Right cardiac atrium (tissue), 5 donors: ENCODE data around the gene CD63. TPM values are rescaled to one million over a fixed set of nuclear protein-coding genes. Genes with fewer than 3 reads are reported as not detected.
"Not testable (repeated sequence)": the region's sequence is repeated elsewhere in the genome, so short reads cannot be mapped to it uniquely, and the experiment has no call there.

ENCODE experiments used
- ATAC-seq, 2 donors: fragments of 200-7000 bp; cut with Tn5 transposase; one replicate each; pipeline versions ENCODE4 v1.8.0 to v1.9.1; 2020; ENCODE audit warnings: moderate library complexity in 2 of 2, mild to moderate bottlenecking in 1 of 2
- DNase-seq, 3 donors: peaks; one replicate each; pipeline ENCODE4 v3.0.0-alpha.2; 2020
- H3K27ac ChIP-seq: one replicate; pipeline ENCODE4 v1.5.1; 2013; ENCODE audit warnings: mild to moderate bottlenecking, low read length, control low read depth, moderate library complexity
- H3K27me3 ChIP-seq: one replicate; pipeline ENCODE4 v1.6.1; 2013; ENCODE audit not compliant: control insufficient read depth, insufficient read depth
- H3K4me1 ChIP-seq: one replicate; pipeline ENCODE4 v1.6.1; 2013; ENCODE audit warnings: low read length; ENCODE audit not compliant: control insufficient read depth, insufficient read depth
- H3K4me3 ChIP-seq: one replicate; pipeline ENCODE4 v1.5.1; 2013; ENCODE audit warnings: low read length, control low read depth
- H3K9me3 ChIP-seq: one replicate; pipeline ENCODE4 v1.6.1; 2013; ENCODE audit warnings: low read length; ENCODE audit not compliant: control insufficient read depth
- WGBS: extraction: QIAGEN DNeasy Blood & Tissue Kit; methylation state at CpG from one replicate; pipeline ENCODE4 v1.1.7; 2013; 5-methylcytosine and 5-hydroxymethylcytosine counted together
- intact Hi-C, 4 donors: fragments of 100-400 bp; cut with DNase I; formaldehyde crosslinking; loops; one replicate each; pipeline versions ENCODE4 v1.11.0 to v1.14.0; 2022 to 2023
- long read RNA-seq, 4 donors: library from polyadenylated mRNA; unstranded; transcript quantifications; one replicate each; pipeline ENCODE4 v2.0.0, GENCODE V29; 2020 to 2021
- polyA plus RNA-seq: library from polyadenylated mRNA; stranded (reverse); fragments of 200-250 nt; gene quantifications from one replicate; pipeline ENCODE4 v1.2.3, GENCODE V29; 2013
- total RNA-seq, 4 donors: library from RNA; stranded (reverse); fragmentation: NEBNext Ultra II Directional; extraction: Animal tissue kit (Norgen Biotek cat#: 25700); gene quantifications; one replicate each; pipeline ENCODE4 v1.2.1, GENCODE V29; 2021
- donor health status: healthy with polysubstance abuse.
- donor health status: DM: no; HTN: yes; CAD: no.
- donor health status: DM: no; HTN: no; CAD: no.
- donor health status: DM: no; HTN: yes; CAD: no; lungs with severe emphysema.
- donor health status: DM: yes; HTN: yes; CAD: no.

CD63 gene, protein sequence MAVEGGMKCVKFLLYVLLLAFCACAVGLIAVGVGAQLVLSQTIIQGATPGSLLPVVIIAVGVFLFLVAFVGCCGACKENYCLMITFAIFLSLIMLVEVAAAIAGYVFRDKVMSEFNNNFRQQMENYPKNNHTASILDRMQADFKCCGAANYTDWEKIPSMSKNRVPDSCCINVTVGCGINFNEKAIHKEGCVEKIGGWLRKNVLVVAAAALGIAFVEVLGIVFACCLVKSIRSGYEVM
- 1,000 to 10,000 TPM; 1,076 to 1,430 (median 1,264) TPM for total RNA-seq
- 1,376 TPM for polyA plus RNA-seq
- long read RNA-seq, donor 1, transcript CD63-201 (8 exons, 1,070 nt), result major isoform, 477 of 508 reads
- long read RNA-seq, donor 1, transcript CD63-214 (7 exons, 949 nt), result minor isoform, 11 of 508 reads
- long read RNA-seq, donor 1, partial matches to known transcripts, result 6 of 508 reads
- long read RNA-seq, donor 1, other reads (novel, unspliced or antisense), result 5 of 508 reads
- long read RNA-seq, donor 2, transcript CD63-201 (8 exons, 1,070 nt), result major isoform, 219 of 239 reads
- long read RNA-seq, donor 2, transcript CD63-214 (7 exons, 949 nt), result minor isoform, 5 of 239 reads
- long read RNA-seq, donor 2, partial matches to known transcripts, result 8 of 239 reads
- long read RNA-seq, donor 2, other reads (novel, unspliced or antisense), result 3 of 239 reads
- long read RNA-seq, donor 3, transcript CD63-214 (7 exons, 949 nt), result minor isoform, 13 of 252 reads
- long read RNA-seq, donor 3, transcript CD63-201 (8 exons, 1,070 nt), result major isoform, 206 of 252 reads
- long read RNA-seq, donor 3, transcript CD63-208 (8 exons, 1,233 nt), result minor isoform, 15 of 252 reads
- long read RNA-seq, donor 3, partial matches to known transcripts, result 8 of 252 reads
- long read RNA-seq, donor 3, other reads (novel, unspliced or antisense), result 7 of 252 reads
- long read RNA-seq, donor 4, transcript CD63-214 (7 exons, 949 nt), result minor isoform, 9 of 202 reads
- long read RNA-seq, donor 4, transcript CD63-201 (8 exons, 1,070 nt), result major isoform, 178 of 202 reads
- long read RNA-seq, donor 4, partial matches to known transcripts, result 1 of 202 reads
- long read RNA-seq, donor 4, other reads (novel, unspliced or antisense), result 10 of 202 reads

DNA sequence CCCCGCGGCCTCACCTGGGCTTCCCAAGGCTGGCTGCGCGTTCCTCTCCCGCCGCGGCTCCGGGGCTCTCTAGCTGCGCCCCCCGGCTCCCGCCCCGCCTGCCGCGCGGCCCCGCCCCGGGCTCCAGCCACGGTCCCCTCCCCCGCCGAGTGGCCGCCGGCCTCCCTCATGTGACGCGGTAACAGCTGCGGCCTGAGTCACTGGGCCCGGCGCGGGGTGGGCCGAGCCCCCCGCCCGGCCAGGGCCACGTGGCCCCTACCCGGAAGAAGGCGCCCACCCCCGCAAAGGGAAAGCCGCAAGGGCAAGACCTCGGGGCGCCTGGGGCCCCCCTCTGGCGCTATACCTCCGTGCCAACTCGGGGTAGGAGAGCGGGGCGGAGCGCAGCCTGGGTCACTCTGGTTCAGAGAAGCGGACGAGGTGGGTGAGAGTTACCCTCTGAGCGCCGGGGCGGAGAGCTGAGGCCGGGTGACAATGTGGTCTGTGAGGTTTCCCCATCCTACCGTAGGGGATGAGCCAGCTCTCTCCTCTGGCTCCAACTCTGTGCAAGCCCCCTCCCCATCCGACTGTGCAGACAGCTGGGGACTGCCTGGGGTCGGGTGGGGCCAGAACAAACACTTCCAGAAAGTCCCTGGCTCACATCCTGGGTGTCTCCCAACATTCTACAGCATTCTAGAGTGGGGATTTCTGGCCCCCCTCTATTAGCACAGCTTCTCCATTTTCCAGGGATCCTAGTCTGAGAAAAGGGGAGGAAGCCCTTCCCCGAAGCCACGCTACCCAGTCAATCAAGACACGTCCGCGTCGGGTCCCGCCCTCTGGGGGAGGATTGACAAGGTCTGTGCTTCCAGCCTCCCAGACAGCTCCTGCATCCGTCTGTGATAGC is at the start of gene CD63:
Gene CD63, minus strand, starts transcription at position 71 of the 880 bp plus-strand sequence. CDS start 668 bp downstream, outside the sequence.
- H3K9me3 ChIP-seq, result no peaks in the 10 kb centered on the region
- peak within 1 kb of the TSS; percentile 97 for H3K4me3 ChIP-seq
- H3K4me1 ChIP-seq, result peaks cover 4% of the 10 kb centered on the region
- intact Hi-C loops, result no loop called here
- no peaks in the 10 kb centered on the region for H3K27me3 ChIP-seq
- ATAC-seq (peak; percentile 87 to 88), DNase-seq (peak; percentile 94 to 97 (median 96))
- H3K27ac ChIP-seq, result peak within 1 kb of the TSS; percentile 99
- WGBS, result under 1% methylated on average over 61 of the region's 61 CpGs

DNA sequence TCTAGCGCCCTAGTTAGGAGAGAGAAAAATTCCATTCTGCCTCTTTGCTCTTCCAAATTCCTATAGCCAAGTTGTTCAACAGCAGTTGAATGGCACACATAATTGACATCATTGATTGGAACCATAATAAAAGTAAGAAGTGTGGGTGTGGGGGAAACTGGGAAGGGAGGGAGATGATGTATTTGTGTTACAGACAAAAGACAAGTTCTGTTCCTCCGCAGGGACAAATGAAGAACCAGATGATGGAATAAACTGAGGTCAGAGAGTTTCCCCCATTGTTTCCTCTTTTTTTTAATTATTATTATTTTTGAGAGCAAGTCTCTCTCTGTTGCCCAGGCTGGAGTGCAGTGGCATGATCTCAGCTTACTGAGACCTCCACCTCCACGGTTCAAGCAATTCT is 49.0 kb upstream of the CD63 start:
- WGBS, result 89% methylated on average over 3 of the region's 3 CpGs
- ATAC-seq, result no peak
- Histone ChIP-seq H3K27ac (no peak overlapping the region), H3K4me3 (no peak overlapping the region), H3K27me3 (no peaks in the 10 kb centered on the region), H3K9me3 (no peaks in the 10 kb centered on the region), H3K4me1 (no peaks in the 10 kb centered on the region)
- intact Hi-C loops, result no loop called here
- no peak for DNase-seq

DNA sequence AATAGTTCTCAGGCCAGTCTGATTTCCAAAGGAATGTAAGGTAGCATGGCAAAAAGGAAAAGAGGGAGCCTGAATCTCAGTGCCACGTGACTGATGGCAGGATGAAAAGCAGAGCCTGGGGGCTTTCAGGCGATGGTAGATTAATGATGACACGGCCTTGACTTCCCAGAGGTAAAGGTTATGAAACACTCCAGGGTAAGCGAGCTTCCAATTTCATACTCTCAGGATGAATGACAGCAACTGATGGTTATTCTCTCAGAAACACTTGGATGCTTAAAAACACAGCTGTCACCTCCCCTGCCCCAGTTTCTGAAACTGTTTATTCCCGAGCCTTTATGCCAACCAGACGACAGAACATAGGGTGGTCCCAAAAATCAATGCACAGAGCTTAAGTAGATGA is 42.9 kb upstream of the CD63 start:
- intact Hi-C loops, result no loop called here
- H3K27me3 ChIP-seq, result no peaks in the 10 kb centered on the region
- H3K9me3 ChIP-seq, result no peaks in the 10 kb centered on the region
- H3K27ac ChIP-seq, result no peak overlapping the region
- DNase-seq (no peak), ATAC-seq (no peak)
- no peak overlapping the region for H3K4me3 ChIP-seq
- WGBS, result 67% methylated on average over 6 of the region's 6 CpGs
- H3K4me1 ChIP-seq, result no peaks in the 10 kb centered on the region

DNA sequence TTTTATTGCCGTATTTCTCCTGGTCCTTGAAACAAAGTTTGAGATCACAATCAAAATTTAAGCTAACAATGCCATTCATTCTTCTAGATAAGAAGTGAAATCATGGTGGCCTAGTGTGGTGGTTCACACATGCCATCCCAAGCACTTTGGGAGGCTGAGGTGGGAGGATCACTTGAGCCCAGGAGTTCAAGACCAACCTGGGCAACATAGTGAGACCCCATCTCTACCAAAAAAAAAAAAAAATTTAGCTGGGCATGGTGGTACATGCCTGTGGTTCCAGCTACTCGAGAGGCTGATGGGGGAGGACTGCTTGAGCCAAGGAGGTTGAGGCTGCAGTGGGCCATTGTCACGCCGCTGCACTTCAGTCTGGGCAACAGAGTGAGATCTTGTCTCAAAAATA is 38.3 kb upstream of the CD63 start:
- no peak for ATAC-seq
- intact Hi-C loops, result no loop called here
- 97% methylated on average over 4 of the region's 4 CpGs for WGBS

DNA sequence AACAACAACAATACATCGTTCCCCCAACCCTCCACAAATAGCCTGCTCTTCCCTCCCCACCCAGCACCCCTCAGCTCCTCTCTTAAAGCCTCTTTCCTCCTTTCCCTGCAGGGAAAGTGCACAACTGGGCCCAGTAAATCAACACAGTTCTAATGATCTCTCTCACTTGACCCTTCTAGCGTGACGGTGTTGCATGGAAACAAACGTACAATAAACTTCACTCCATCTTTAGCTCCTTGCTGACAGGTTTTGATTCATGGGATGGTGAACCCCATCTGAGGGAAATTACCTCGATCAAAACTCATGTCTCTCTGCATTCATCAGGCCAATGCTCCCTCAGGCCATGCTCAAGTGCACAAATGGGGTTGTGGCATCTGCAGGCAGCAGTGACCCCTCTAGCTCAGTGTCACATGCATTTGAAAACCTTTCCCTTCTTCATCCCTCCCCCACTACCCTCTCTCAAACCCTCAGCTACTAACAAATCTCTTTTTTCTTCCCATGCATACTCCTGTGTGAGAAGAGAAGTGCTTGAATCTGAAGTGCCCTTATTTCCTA is 37.0 kb upstream of the CD63 start:
- Histone ChIP-seq H3K4me3 (no peak overlapping the region), H3K4me1 (no peaks in the 10 kb centered on the region), H3K27ac (no peak overlapping the region), H3K9me3 (no peaks in the 10 kb centered on the region), H3K27me3 (no peaks in the 10 kb centered on the region)
- DNase-seq, result no peak
- ATAC-seq, result no peak
- 80% methylated on average over 5 of the region's 5 CpGs for WGBS
- intact Hi-C loops, result no loop called here

More for the DNA sequence above, 38.3 kb upstream of the CD63 start:
- no peaks in the 10 kb centered on the region for H3K9me3 ChIP-seq
- DNase-seq, result no peak
- H3K27me3 ChIP-seq, result no peaks in the 10 kb centered on the region
- no peak overlapping the region for H3K4me3 ChIP-seq
- no peak overlapping the region for H3K27ac ChIP-seq
- H3K4me1 ChIP-seq, result no peaks in the 10 kb centered on the region

DNA sequence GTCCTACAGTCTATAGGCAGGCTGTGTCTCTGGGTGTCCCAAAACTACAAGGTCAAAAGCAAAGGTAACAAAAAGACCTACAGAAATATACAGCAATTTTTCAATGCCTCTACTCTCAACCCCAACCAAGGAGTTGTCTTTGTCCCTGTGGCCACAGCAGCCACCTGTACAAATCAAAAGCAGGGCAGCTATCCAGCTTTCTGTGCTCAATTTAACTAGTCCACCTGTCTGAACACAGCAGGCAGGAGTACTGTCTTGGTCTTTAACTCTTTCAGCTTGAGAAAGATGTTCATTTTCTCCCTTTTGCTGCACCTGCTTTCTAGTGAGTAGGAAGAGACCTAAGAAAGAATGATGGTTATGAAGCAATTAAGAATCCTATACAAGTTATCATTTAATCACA is 33.8 kb upstream of the CD63 start:
- intact Hi-C loops, result no loop called here
- ATAC-seq (no peak), DNase-seq (no peak)
- H3K4me1 ChIP-seq, result no peaks in the 10 kb centered on the region
- H3K4me3 ChIP-seq, result no peak overlapping the region
- no peaks in the 10 kb centered on the region for H3K9me3 ChIP-seq
- no peaks in the 10 kb centered on the region for H3K27me3 ChIP-seq
- H3K27ac ChIP-seq, result no peak overlapping the region

DNA sequence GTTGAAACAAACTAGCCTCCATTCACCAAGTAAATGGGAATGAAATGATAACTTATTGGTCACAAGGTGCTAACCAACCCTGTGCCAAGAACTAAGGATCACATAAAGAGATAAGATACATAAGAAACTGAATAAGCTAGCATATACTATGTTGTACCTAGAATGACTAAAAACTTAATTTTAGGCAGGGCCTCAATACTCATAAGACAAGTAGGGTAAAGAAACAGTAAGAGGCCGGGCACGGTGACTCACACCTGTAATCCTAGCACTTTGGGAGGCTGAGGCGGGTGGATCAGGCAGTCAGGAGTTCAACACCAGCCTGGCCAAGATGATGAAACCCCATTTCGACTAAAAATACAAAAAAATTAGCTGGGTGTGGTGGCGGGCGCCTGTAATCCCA is 31.9 kb upstream of the CD63 start:
- no peak for ATAC-seq
- 96% methylated on average over 6 of the region's 6 CpGs for WGBS
- Histone ChIP-seq H3K4me3 (no peak overlapping the region), H3K27me3 (no peaks in the 10 kb centered on the region), H3K9me3 (no peaks in the 10 kb centered on the region), H3K27ac (no peak overlapping the region), H3K4me1 (no peaks in the 10 kb centered on the region)
- DNase-seq, result no peak
- intact Hi-C loops, result no loop called here

DNA sequence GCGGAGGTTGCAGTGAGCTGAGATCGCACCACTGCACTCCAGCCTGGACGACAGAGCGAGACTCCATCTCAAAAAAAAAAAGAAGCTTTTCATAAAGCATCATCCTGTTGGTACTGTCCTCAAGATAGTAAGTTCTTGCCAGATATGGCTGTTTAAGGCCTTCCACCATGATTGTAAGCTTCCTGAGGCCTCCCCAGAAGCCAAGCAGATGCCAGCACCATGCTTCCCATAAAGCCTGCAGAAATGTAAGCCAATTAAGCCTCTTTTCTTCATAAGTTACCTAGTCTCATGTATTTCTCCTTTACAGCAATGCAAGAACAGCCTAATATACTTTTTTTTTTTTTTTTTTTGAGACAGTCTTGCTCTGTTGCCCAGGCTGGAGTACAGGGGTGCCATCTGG is 29.8 kb upstream of the CD63 start:
- ATAC-seq, DNase-seq, H3K27ac ChIP-seq, H3K9me3 ChIP-seq, intact Hi-C loops, H3K4me1 ChIP-seq, H3K27me3 ChIP-seq, H3K4me3 ChIP-seq: not testable (repeated sequence)
- WGBS, result 99% methylated on average over 4 of the region's 4 CpGs

DNA sequence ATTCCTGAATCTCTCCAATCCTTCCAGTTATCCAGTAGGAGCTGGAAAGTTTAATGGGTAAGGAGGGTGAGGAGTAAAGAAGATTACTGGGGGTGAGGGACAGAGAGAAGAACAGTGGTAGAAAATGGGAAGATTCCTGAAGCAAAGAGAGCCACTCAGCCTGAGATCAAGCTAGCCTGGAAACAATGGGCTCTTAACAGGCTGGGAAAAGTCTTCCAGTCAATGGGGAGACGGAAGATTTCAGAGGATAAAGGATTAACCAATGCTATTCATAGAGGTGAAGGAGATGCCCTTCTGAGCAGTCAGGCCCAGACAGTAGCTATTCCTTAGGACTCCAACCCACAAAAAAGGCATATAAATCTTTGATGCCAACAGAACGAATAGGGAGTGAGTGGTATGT is 28.9 kb upstream of the CD63 start:
- Histone ChIP-seq H3K27me3 (no peaks in the 10 kb centered on the region), H3K4me3 (no peak overlapping the region), H3K4me1 (no peaks in the 10 kb centered on the region), H3K9me3 (no peaks in the 10 kb centered on the region), H3K27ac (no peak overlapping the region)
- intact Hi-C loops, result no loop called here
- ATAC-seq (no peak), DNase-seq (no peak)
- WGBS, result 79% methylated on average over 2 of the region's 2 CpGs

DNA sequence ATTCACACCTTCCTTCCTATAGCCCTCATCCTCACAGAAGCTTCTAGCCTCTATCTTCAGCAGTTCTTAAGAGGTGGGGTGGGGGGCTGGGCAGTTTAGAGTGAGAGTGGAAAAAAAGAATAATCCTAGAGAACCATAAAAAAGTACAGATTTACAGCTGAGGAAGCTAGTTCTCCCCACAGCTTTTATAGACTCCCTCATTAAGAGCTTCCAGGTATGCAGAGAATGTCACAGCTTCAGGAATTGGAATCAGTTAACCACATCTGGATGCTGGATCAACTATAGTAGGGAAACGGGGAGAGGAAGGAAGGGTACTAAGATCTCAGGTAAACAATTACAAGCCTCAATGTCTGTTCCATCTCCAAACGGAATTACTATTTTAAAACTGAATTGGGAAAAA is 26.4 kb upstream of the CD63 start:
- intact Hi-C loops, result no loop called here
- WGBS, result 45% methylated on average over 2 of the region's 2 CpGs
- Histone ChIP-seq H3K4me3 (no peak overlapping the region), H3K4me1 (peaks cover 1% of the 10 kb centered on the region), H3K9me3 (no peaks in the 10 kb centered on the region), H3K27me3 (no peaks in the 10 kb centered on the region), H3K27ac (no peak overlapping the region)
- no peak for DNase-seq
- no peak for ATAC-seq
